ENCODE data around the gene ZNF281.

DNA sequence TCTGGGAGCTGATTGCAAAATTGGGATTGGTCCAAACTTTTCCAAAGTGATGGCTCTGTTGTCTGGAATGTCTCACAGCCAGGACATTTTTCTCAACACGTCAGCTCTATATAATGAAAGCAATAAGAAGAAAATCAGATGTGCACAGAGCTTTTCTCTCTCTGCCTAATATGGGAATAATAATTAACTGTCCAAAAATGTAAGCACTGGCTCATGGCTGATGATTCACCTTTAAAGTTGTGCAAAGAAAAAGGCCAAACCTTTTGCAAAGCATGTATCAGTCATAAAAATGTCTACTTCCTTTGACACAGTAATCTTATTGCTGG is 30.4 kb downstream of the ZNF281 start:
- TF ChIP-seq CTCF (IDR thresholded peaks at IDR 0.05; ENCODE audit: low read depth, low read length, poor library complexity, severe bottlenecking) (no peak), EZH2phosphoT487 (IDR thresholded peaks at IDR 0.05; ENCODE audit: borderline replicate concordance, low read length) (no peak)
